Keratinocyte (primary cell): Measurements from ENCODE around the gene TAL1. TPM values are rescaled to one million over a fixed set of nuclear protein-coding genes. Genes with fewer than 3 reads are reported as not detected.

Experiments used
- DNase-seq: peaks from one replicate; pipeline ENCODE4 v3.0.0-alpha.2; 2011; ENCODE audit warnings: low read depth, missing footprints, low spot score
- FAIRE-seq: peaks from 2 replicates; lab custom pipeline; 2011; peaks lifted over from hg19 to GRCh38; lab: Jason Lieb, UNC
- H2AFZ ChIP-seq: 2 replicates; pipeline ENCODE4 v1.6.0; 2012; ENCODE audit warnings: low read length, control low read depth, inconsistent platforms; ENCODE audit not compliant: control insufficient read depth
- H3K27ac ChIP-seq: 2 replicates; pipeline ENCODE4 v1.5.1; 2011; ENCODE audit warnings: low read length; ENCODE audit not compliant: control insufficient read depth, insufficient read depth
- H3K27me3 ChIP-seq: 3 replicates; pipeline ENCODE4 v1.6.0; 2011; ENCODE audit warnings: low read length; ENCODE audit not compliant: control insufficient read depth, insufficient read depth; ENCODE audit errors: extremely low read depth
- H3K36me3 ChIP-seq, 2 experiments: 2 replicates in 1 of 2; 3 replicates in 1 of 2; pipeline ENCODE4 v1.5.1; 2011; ENCODE audit warnings: low read length in 2 of 2, mild to moderate bottlenecking in 1 of 2; ENCODE audit not compliant: control insufficient read depth in 2 of 2, insufficient read depth in 2 of 2; ENCODE audit errors: extremely low read depth in 1 of 2
- H3K4me1 ChIP-seq: 3 replicates; pipeline ENCODE4 v1.5.1; 2011; ENCODE audit warnings: low read length; ENCODE audit not compliant: control insufficient read depth, insufficient read depth; ENCODE audit errors: extremely low read depth
- H3K4me2 ChIP-seq: 3 replicates; pipeline ENCODE4 v1.6.0; 2011; ENCODE audit warnings: low read depth, low read length; ENCODE audit not compliant: control insufficient read depth, insufficient read depth; ENCODE audit errors: extremely low read depth
- H3K4me3 ChIP-seq, 3 experiments: fragments of 200-600 bp in 1 of 3; sonication (generic) in 1 of 3; 2 replicates in 2 of 3; 3 replicates in 1 of 3; pipeline ENCODE4 v1.5.1; 2011 to 2016; ENCODE audit warnings: low read length in 3 of 3, mild to moderate bottlenecking in 3 of 3, control low read depth in 2 of 3, inconsistent platforms in 1 of 3, low read depth in 1 of 3, mixed read lengths in 1 of 3, mixed run types in 1 of 3, moderate library complexity in 1 of 3; ENCODE audit not compliant: control insufficient read depth in 2 of 3, insufficient read depth in 2 of 3; ENCODE audit errors: extremely low read depth in 1 of 3
- H3K79me2 ChIP-seq: 2 replicates; pipeline ENCODE4 v1.6.0; 2012; ENCODE audit warnings: low read length; ENCODE audit not compliant: control insufficient read depth, insufficient read depth
- H3K9ac ChIP-seq: 3 replicates; pipeline ENCODE4 v1.6.0; 2011; ENCODE audit warnings: low read length; ENCODE audit not compliant: control insufficient read depth, insufficient read depth; ENCODE audit errors: extremely low read depth
- H3K9me1 ChIP-seq: 3 replicates; pipeline ENCODE4 v1.6.0; 2011; ENCODE audit warnings: low read length; ENCODE audit not compliant: control insufficient read depth, insufficient read depth; ENCODE audit errors: extremely low read depth
- H3K9me3 ChIP-seq: 2 replicates; pipeline ENCODE4 v1.5.1; 2012; ENCODE audit warnings: low read depth, low read length; ENCODE audit not compliant: control insufficient read depth
- H4K20me1 ChIP-seq: 3 replicates; pipeline ENCODE4 v1.6.0; 2011; ENCODE audit warnings: low read length; ENCODE audit not compliant: control insufficient read depth, insufficient read depth; ENCODE audit errors: extremely low read depth
- EZH2 ChIP-seq: IDR thresholded peaks from one replicate; pipeline ENCODE4 v1.6.1; 2012; ENCODE audit warnings: inconsistent platforms, mild to moderate bottlenecking, low read length, moderate library complexity
- dilution Hi-C: fragments of 300-500 bp; cut with MboI; formaldehyde crosslinking; loops from one replicate; pipeline ENCODE4 v1.7.0; 2020; ENCODE audit warnings: low sequenced_read_pairs; ENCODE audit not compliant: extremely low pct_ligation_motif_present
- polyA plus RNA-seq, 5 experiments: library from polyadenylated mRNA; depleted of rRNA in 3 of 5; stranded (reverse) in 3 of 5; stranded (forward) in 1 of 5; unstranded in 1 of 5; fragments of >200 nt; gene quantifications; 1 replicate in 1 of 5; 2 replicates in 3 of 5; 3 replicates in 1 of 5; pipeline versions ENCODE4 v1.2.1 to v1.2.3, GENCODE V29; 2011 to 2012; ENCODE audit warnings: missing spikeins in 2 of 5, low read depth in 1 of 5, low replicate concordance in 1 of 5
- TF ChIP-seq, protein P1 (sequence below), 3 experiments: IDR thresholded peaks in 1 of 3; conservative IDR thresholded peaks in 1 of 3; optimal IDR thresholded peaks in 1 of 3; 2 replicates in 2 of 3; 3 replicates in 1 of 3; pipeline versions ENCODE3 to v1.5.1; 2011; ENCODE audit warnings: low read length in 3 of 3, mild to moderate bottlenecking in 3 of 3, moderate library complexity in 2 of 3, control low read depth in 1 of 3, inconsistent platforms in 1 of 3; ENCODE audit not compliant: insufficient read depth in 2 of 3; ENCODE audit errors: extremely low read depth in 1 of 3

Gene TAL1
- polyA plus RNA-seq, 1 donor (not counting 4 experiments of a cell fraction or from before 2014, with no cell fraction given) = not detected

GRCh38 chr1:47181095-47181954, 50.7 kb downstream of the TAL1 start:
- Histone ChIP-seq H2AFZ (no peak overlapping the region), H3K9me3 (no peaks in the 10 kb centered on the region), H3K9ac (no peak overlapping the region), H3K4me3 (no peak overlapping the region), H3K36me3 (no peaks in the 10 kb centered on the region), H3K79me2 (no peaks in the 10 kb centered on the region), H3K4me2 (no peak overlapping the region), H3K9me1 (no peaks in the 10 kb centered on the region), H3K27me3 (no peaks in the 10 kb centered on the region), H3K27ac (no peak overlapping the region), H4K20me1 (no peaks in the 10 kb centered on the region), H3K4me1 (peaks cover 7% of the 10 kb centered on the region)
- TF ChIP-seq, protein P1, sequence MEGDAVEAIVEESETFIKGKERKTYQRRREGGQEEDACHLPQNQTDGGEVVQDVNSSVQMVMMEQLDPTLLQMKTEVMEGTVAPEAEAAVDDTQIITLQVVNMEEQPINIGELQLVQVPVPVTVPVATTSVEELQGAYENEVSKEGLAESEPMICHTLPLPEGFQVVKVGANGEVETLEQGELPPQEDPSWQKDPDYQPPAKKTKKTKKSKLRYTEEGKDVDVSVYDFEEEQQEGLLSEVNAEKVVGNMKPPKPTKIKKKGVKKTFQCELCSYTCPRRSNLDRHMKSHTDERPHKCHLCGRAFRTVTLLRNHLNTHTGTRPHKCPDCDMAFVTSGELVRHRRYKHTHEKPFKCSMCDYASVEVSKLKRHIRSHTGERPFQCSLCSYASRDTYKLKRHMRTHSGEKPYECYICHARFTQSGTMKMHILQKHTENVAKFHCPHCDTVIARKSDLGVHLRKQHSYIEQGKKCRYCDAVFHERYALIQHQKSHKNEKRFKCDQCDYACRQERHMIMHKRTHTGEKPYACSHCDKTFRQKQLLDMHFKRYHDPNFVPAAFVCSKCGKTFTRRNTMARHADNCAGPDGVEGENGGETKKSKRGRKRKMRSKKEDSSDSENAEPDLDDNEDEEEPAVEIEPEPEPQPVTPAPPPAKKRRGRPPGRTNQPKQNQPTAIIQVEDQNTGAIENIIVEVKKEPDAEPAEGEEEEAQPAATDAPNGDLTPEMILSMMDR (optimal IDR thresholded peaks at IDR 0.05 in 1 of 3, IDR thresholded peaks at IDR 0.05 in 1 of 3, conservative IDR thresholded peaks at IDR 0.05 in 1 of 3; ENCODE audit: extremely low read depth in 1 of 3, insufficient read depth in 2 of 3, low read length in 3 of 3) = no peak
- TF ChIP-seq EZH2 = no peak
- dilution Hi-C loops = no loop called here
- DNase-seq (no peak), FAIRE-seq (no peak)

GRCh38 chr1:47180603-47181094, 51.4 kb downstream of the TAL1 start:
- peaks cover 7% of the 10 kb centered on the region for H3K4me1 ChIP-seq
- H3K27ac ChIP-seq = no peak overlapping the region
- DNase-seq (no peak), FAIRE-seq (no peak)
- H3K4me3 ChIP-seq = no peak overlapping the region
- TF ChIP-seq EZH2 = no peak
- TF ChIP-seq, protein P1 (optimal IDR thresholded peaks at IDR 0.05 in 1 of 3, IDR thresholded peaks at IDR 0.05 in 1 of 3, conservative IDR thresholded peaks at IDR 0.05 in 1 of 3; ENCODE audit: extremely low read depth in 1 of 3, insufficient read depth in 2 of 3, low read length in 3 of 3) = no peak
- no peak overlapping the region for H3K9ac ChIP-seq
- no peaks in the 10 kb centered on the region for H3K9me1 ChIP-seq
- H3K9me3 ChIP-seq = no peaks in the 10 kb centered on the region
- H3K79me2 ChIP-seq = no peaks in the 10 kb centered on the region
- H3K27me3 ChIP-seq = no peaks in the 10 kb centered on the region
- H4K20me1 ChIP-seq = no peaks in the 10 kb centered on the region
- H3K4me2 ChIP-seq = no peak overlapping the region
- no peak overlapping the region for H2AFZ ChIP-seq
- no peaks in the 10 kb centered on the region for H3K36me3 ChIP-seq
- dilution Hi-C loops = no loop called here
